Activated gamma-delta T cell treated with anti-CD3 and anti-CD28 coated beads, Interleukin-2, amount 50 U/mL, for 16 hours (primary cell): ENCODE results near the gene CD69.
A peak's percentile ranks its signal among the peaks of the same experiment; 100 is the strongest.

Experiments used
- DNase-seq: peaks from one replicate; pipeline ENCODE4 v3.0.0-alpha.2; 2020; ENCODE audit warnings: low read depth

The CD69 gene

DNA sequence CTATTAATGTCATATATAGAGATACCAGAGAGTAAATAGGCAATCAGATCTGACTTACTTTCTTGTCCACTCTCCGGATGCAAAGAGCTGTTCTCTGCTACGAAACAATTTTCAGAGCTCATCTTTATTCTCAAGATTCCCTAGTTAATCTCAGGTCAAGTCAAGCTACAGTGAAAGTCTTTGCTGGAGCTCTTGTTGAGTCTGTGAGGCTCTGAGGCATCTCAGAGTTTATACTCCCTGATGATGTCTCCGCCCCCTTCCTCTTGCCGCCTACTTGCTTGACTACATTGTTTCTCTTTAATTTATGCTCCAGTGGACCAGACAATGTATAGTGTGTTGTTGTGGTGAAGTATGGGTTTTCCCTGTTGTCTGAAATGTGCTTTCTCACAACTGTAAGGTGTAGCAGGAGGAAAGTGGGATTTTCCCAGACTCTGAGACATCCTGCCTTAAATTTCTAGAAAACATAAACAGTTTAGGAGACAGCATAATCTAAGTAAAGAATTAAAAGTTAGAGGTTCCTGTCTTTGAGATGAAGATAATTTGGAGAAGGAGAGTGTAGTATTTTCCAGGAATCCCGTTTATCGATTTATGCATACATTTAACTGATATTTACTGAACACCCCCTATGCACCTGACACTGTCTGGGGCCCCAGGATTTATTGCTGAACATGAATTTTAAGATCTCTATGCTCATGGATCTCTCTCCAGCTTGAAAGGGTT is at the start of gene CD69:
Gene CD69 (minus strand): TSS at position 203 of the 720 bp plus-strand sequence. CDS start 81 bp downstream, at position 122.
- peak; percentile 71 for DNase-seq

DNA sequence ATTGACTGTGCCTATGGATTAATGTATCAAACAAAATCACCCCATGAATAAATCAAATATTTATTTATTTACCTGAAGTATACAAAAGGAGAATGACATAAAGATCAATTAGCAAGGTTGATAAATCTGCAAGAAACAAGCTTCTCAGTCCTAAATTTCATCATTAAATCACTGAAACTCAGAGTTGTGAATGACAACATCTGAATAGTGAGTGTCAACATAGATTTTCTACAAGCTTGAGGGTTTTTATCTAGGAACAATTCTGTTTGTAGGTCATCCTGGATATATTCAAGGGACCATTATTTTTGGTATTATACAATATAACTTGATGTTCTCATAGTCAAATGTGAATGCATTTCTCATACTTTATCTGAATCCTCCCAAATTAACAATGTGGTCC is 49.2 kb upstream of the CD69 start:
- DNase-seq = no peak

DNA sequence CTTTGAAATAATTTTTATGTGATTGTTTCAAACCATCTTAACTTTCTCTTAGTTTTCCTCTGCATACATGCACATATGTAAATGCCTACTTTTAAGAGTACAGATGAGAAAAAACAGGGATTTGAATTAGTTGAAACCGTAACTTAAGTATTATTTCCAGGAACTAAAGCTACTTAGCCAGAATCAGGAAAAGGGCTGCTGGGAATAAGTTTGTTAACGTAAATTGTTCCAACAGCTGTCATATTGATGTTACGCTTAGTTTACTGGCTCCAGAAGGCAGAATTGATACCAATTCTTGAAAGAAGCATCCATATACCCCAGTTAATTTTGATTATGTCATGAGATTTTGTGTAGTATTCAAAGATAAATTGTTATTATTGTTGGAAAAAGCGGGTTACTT is 48.6 kb upstream of the CD69 start:
- no peak for DNase-seq

DNA sequence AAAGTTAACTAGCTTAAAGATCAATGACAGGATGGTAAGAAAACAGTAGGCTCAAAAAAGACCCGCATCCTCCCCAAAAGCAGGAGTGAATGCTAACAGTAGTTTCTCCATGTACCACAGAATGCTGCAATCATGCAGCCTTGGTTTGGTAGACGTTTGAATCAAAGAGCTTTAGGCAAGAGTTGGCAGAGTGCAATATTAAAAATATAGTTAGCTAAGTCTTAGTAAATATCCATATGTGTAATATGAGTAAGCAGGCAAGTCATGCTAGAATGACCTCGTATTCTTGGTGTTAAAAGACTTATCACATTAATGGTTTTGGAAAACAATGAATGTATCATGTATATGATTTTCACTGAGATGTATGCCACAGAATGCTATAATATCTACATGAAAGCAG is 47.8 kb upstream of the CD69 start:
- no peak for DNase-seq

DNA sequence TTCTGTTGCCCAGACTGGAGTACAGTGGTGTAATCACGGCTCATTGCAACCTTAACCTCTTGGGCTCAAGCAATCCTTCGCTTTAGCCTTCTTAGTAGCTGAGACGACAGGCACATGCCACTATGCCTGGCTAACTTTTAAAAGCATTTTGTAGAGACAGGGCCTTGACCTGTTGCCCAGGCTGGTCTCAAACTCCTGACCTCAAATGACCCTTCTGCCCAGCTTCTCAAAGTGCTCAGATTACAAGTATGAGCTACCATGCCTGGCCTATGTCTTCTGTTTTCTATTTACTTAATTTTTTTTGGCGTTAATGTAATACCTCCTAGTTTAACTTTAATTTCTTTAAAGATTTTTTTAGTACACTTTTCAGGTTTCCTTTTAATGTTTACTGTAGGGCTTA is 46.0 kb upstream of the CD69 start:
- no peak for DNase-seq

DNA sequence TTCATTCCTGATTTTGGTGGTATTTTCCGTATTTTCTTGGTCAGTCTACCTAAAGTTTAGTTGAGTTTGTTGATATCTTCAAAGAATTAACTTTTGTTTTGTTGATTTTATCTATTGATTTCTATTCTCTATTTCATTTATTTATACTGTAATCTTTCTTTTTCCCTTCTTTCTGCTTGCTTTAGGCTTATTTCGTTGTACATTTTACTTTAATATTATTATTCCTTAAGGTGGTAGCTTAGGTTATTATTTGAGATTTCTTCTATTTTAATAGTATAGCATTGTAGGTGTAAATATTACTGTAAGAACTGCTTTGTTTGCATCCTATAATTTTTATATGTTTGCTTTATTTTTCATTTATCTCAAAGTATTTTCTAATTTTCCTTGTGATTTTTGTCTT is 45.2 kb upstream of the CD69 start:
- no peak for DNase-seq

DNA sequence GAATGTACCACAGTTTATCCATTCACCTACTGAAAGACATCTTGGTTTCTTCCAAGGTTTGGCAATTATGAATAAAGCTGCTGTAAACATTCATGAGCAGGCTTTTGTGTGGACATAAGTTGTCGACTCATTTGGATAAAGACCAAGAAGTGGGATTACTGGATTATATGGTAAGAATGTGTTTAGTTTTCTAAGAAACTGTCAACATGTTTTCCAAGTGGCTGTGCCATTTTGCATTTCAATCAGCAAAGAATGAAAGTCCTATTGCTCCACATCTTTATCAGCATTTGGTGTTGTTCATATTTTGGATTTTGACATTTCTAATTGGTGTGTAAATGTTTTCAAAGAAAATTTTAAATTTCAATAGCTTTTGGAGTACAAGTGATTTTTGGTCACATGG is 39.3 kb upstream of the CD69 start:
- DNase-seq = no peak

DNA sequence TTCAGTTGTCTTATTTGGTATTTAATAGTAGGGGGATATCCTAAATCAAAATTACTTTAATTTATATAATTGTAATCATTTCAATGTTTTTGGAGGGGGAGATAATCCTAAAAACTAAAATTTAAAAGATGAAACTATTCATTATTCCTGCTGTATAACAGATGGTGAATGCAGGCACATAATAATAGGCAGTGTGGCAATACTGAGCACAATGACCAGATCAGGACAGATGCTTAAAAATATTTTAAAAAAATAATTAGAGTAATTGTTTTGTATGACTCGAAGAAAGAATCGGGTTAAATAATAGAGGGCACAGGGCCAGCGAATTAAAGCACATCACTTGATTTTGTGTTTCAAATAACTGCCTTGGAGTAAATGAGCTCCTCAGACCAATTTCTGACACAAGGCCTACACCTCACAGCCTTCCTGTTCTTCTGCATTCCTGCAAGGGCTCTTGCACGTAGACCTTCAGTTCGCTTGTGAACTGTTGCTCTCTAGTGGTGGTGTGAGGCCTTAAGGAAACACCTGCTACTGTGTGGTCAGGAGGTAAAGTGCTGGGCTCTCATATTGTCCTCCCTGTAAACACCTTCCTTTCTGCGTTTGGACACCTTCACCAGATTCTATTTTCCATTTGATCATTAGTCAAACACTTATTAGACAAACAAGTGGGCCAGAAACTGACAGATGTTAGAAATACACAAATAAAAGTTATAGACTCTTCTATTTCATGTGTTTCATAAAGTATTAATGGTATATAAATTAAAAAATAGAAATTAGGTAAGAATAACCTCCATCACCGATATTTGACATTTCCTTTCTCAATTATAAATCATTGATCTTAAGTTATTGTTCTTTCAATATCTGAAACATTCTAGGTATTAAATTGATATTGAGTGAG is 37.3 kb upstream of the CD69 start:
- DNase-seq = peak; percentile 55

DNA sequence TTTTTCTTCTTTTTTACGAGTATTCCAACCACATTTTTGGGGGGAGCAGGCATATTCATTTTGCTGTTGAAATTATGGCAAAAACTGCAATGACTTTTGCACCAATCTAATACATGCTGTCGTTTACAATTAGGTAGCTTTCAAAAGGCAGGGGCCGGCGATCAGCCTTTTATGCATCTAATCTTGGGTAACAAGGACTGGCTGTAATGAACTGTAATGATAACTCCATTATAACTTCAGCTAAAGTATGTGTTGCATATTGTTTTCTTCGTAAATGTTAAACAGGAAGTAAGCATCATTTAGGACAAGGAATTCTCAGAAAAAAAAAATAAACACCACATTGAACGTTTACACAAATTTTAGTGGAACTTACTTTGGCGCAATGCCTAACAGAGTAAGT is 36.3 kb upstream of the CD69 start:
- no peak for DNase-seq

DNA sequence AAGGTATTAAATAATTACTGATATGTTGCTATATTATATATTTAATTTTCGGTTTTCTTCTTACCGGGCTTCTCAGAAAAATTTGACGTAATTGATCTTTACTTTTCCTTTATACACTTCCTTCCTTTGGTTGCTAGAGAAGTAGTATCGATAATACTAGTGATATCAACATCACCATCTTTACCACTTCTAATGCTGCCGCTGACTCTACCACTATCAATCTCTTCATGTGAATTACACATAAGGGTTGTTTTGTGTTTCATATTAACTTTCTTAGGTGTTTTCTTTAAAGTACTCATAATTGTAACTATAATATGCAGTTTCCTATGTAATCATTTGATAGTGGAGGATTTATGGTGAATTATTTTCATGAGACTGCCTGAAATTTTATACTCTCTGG is 35.6 kb upstream of the CD69 start:
- DNase-seq = no peak

DNA sequence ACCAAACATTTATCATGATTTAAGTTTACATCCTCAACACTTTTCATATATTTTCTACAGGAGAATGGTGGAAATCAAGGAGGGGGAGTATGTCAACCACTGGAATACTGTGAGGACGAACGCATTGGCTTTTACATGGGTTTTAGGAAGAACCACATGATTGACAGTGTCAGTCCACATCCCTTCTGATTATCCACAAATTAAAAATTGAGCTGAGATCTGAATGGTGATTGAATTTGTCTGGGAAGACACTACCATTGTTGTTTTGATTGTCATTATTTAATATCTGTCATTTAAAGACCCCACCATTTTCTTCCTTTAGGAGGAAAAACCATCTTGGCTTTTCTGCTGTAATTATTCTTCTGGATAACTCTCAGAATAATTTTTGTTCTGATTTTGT is 35.2 kb upstream of the CD69 start:
- DNase-seq = no peak

DNA sequence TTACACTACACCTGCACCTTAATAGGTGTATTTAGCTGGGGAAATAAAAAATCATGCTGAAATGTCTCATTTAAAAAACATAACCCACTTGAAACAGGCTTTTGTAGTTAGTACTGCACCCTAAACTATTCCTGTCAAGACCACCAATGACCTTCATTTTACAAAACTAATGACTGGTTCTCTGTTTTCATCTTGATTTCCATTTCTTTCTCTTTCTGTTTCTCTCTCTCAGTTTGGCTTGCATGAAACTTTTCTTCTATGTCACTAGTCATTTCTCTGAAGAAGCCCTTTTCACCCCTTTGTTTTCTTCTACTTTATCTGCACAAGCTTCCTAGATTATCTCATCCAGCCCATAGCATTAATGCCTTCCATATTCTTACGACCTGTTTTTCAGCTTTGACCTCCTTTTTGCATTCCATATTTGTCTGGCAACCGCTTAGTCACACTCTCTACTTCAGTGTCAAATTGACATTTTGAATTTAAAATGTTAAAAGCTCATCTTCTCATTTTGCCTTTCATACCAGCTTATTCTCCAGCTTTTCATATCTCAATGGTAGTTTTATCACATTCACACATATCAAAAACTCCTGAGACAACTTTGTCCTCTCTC is 33.9 kb upstream of the CD69 start:
- no peak for DNase-seq

DNA sequence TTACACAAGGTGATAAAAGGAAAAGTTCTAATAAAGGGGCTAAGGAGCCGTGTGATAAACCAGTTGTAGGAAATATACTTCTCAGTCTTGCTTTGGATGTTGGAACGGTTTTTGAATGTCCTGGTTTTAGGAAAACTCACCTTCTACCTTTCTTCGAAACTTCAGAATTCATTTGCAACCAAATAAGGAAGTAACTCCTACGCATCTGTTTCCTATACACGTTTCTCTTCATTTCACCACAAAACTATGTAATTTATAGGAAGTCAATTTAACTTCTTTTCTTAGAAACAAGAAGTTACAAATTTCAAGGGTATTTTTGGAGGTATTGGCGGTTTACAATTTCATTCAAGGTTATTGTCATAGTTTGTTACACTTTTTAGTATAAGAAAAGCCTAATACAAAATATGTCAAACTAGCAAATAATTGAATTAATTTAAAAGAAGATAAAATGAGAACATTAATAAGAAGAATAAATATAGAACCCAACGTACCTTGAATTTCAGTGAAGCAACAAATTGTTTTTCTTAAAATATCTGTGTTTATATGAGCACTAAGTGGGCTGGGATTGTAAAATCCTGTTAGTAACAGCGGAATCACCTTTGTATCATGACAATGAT is 33.2 kb upstream of the CD69 start:
- DNase-seq = no peak

DNA sequence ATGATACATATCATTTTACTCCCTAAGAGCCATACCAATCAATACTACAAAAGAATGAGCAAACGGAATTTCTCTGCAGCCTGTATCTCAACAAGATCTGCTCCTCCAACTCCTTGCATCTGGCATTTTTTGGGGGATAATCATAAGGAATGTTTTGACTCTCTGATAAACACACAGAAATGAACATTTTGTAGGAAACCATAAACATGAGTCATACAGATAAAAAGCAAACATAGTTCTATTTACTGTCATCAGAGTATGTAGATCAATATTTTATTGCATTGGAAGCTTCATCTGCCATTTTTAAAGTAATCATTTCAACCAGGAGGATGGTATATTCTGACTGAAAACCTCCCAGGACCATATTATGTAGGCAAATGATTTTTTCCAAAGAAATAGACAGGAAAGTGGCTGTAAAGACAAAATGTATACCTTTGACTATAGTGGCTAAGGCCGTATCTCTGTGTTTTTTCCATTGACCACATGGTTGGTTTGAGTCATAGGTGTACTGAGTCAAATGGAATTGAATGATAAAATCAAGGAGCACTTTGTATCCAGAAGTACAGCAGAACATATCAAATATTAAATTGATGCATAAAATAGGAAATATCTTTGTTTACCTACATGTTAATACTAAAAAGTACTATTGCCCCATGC is 32.4 kb upstream of the CD69 start:
- DNase-seq = no peak

DNA sequence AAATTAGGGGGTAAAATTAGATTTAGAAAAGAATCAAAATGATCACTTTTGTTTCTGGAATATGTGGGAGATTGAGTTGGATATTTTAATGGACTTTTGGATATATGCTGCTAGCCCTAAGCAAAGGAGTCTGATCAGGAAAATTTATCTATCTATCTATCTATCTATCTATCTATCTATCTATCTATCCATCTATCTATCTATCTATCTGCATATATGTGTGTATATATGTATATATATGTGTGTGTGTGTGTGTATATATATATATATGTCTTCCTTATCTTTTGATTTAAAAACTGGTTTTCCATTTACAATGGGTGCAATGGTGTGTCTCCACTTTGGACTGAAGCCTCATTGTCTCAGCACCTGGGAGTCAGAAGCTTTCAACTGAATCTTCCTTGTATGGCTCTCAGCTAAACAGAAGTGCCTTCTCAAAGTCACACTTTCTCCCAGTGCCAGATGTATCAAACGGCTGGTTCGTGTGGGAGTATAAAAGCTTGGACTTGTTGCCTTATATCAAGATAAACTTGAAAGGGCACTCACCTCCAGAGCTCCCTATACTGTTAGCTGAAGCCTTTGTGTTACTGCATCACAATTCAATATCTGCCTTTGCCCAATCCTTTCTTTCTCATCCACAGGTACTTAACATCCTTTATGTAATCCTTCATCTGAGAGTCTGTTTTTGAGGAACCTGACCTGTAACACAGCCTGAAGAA is 31.6 kb upstream of the CD69 start:
- no peak for DNase-seq

DNA sequence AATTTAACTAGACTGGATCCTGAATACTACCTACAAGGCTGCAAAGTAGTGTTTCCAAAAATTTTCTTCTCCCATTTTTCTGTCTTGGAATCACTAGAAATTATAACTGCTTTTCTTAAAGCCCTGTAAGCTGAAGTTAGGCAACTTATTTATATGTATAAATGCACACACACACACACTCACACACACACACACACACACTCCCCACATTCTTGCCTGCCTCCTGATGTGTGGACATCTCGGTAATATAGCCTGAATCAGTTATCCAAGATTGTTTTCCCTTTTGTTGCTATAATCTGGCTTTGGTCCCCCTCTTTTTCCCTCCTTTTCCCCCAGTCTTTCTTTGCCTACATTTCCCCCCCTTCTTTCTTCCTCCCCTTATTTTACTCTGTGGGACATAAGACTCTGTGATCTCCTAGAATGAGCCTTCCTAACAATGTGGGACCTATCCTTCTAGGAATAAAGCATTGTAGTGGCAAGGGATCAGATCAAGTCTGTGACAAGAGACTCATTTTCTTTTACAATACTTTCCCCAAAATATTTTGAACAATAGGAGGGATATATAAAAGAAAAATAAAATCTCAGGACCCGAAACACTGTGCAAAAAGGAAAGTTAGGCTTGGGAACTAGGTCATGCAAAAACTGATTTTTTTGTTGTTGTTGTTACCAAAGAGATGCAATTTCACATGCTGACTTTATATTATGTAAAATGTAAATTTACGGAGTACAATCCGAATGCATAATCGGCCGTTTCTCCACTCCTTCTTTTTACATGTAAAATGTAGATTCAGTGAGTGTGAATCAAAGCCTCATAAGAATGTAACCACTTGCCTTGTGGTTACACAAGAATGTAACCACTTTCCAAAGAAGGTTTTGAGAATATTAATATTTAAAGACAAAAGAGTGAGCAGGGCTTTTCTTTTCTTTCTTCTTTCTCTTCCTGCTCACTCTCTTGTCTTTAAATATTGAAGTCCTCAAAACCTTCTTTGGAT is 26.3 kb upstream of the CD69 start:
- DNase-seq = no peak

DNA sequence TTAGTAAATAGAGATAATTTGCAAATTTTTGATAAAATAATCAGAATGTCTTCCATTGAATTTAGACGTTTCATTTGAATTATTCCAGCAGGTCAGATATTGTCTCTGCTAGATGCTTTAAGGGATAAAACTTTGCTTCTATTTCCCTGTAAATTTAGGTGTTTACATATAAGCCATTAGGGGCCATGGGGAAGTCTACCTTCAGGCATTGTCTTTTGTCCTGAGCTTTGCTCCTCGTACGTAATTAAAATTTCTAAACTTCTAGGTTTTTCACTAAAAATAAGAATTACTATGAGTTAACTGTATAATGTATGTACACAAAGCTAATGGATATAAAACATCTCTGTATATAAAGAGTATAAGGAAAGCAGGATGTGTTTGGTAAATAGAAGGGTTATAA is 24.1 kb upstream of the CD69 start:
- DNase-seq = no peak

DNA sequence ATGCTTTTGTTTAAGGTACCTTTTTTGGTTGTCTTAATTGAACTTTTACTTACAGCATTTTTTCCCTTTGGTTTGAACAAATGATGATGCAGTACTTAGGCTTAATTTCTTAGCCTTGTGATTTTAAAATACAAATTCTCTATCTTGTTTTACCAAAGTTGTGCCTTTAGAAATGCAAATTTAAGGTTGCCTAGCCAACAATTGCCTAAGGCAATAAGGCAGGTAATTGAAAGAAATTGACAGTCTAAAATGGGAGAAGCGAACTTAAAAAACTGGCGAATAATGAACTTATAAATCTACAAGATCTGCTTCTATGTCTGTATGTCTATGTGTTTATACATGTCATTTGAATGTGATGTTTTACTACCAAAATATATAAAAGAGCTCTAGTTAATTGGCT is 23.6 kb upstream of the CD69 start:
- no peak for DNase-seq

DNA sequence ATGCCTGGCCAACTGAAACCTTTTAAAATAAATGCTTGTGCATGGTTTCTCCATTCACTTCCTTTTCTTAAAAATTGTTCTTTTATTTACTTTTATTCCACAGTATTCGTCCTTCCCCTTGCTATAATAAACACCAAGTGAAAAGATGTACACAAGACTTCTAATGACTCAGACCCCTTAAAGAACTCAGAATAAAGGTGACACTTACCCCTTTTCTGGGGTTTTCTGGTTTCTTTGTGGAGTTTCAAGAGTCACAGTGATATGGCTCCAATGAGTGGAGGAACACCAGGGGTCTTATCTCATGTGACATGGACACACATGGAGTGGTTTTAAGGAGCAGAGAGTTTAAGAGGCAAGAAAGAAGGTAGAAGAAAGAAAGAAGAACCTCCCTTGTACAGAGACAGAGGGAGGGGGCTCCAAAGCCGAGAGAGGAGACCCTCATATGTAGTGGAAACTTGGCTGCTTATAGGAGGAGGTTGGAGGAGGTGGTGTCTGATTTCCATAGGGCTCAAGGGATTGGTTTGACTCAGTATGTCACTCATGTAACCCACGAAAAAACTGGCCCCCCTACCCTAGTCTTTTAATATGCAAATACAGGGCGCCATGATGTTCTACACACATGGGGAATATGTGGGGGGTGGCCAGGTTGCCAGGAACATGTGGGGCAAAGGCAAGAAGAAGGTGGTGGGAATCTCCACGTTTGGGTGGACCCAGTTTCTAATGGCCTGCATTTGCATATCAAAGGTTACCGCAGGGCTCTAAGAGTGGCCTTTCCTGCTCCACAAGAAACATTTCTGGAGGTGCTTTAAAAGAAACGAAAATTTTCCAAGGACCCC is 22.1 kb upstream of the CD69 start:
- DNase-seq = no peak
